ENCODE data around the gene CTSS.
"Not testable (repeated sequence)": the region's sequence is repeated elsewhere in the genome, so short reads cannot be mapped to it uniquely, and the experiment has no call there.

Gene CTSS

DNA sequence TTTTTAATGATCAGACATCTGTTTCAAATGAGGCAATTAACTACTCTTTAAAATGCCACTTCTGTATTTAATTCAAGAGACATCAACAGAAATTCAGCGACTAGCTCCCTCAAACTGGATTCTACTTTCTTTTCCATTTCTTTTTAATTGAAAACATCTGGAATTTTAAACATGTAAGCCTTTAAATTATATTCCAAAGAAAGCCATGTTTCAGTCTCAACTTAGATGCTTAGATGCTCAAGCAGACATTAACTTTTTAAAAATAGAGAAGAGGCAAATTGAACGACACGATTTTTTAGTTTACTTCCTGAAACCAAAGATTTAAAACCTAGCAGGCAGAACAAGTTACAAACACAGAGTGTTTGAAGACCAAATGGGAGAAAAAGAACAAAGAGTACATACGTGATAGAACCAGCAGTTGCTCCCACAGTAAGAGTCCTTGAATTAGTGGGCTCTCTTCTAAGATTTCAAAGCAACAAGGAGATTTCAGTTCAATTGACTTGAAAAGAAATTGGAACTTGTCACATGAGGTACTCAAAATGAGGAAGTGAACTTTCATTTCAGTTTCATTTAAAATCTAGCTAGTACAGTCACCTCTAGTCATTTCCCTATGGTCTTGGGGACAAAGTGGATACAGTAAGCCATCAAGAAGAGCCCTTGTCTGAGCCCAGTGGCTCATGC lies at the start of gene CTSS:
Gene CTSS (minus strand): TSS at position 483 of the 681 bp plus-strand sequence. CDS start 1,015 bp downstream, outside the sequence.
- DNase-seq (ENCODE audit: low read depth, low spot score): no peak

DNA sequence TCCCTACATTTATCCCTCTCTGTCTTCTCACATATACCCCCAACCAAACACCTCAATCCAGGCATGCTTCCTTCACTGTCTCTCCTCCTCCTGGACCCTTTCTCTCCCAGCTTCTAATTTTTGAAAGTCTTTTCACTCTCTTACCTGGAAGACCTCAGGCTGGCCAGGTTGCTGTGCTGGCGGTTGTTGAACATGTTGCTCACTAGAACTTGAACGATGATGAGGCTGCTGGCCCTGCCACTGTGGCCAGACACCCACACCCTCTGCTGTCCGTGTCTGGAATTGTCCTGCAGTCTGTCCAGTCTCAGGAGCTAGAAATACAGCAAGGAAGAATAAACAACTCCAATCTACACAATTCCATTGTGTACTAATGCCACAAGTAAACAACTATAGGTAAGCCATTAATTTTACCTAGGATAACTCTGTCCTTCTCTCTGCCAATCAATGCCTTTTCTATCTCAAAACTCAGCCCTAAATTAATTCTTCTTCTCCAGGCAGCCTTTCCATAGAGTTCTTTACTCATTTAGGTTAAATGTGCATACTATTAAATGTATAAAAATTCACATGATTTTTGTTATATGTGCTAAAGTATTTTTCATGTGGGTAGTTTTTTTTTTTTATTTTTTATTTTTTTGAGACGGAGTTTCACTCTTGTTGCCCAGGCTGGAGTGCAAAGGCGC lies 47.6 kb upstream of the CTSS start:
- no peak for DNase-seq (ENCODE audit: low read depth, low spot score)

DNA sequence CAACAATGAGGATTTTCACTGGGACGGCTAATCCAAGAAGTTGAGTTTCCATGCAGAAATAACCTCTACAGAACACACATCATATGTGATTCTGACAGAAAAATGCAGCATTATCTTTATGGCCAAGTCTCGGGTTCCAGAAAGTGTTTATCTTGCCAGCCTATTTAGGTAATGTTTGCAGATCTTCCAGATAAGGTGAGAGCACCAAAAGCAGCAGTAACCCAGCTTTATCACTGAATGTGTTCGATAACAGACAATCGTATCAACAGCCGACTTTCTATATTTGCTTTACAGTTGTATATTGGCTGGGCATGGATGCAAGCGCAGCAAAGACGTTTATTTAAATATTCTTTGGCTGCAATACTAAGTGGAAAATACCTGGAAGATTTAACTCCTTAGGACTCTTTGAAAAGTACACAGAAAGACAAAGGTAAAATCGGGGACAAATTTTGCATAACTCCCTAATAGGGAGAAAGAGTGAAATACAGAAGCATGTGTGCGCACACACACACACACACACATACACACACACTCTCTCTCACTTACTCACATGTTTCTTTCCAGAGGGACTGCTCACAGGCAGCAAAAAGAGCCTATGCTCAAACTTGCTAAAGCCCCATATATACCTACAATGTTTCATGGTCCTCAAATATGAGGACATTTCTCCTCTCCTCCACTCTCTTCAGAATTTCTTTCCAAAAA lies 45.5 kb upstream of the CTSS start:
- no peak for DNase-seq (ENCODE audit: low read depth, low spot score)

DNA sequence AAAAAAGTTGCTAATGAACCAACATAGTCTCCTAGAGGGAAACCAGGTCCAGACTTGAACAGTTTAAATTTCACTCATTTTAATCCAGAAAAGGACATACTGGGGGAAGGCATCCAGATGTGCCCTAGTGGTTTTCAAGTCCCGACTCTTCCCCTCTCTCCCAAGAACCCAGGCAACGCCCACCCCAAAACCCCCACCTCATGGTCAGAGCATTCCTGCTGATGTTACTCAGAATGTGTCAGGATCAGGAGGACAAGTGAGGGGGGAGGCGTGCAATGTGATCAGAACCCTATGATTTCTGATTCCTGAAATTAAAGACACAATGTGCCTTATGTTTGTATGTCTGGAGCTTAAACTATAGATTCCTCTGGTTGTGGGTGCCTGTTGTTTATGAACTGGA lies 44.1 kb upstream of the CTSS start:
- DNase-seq (ENCODE audit: low read depth, low spot score): no peak

DNA sequence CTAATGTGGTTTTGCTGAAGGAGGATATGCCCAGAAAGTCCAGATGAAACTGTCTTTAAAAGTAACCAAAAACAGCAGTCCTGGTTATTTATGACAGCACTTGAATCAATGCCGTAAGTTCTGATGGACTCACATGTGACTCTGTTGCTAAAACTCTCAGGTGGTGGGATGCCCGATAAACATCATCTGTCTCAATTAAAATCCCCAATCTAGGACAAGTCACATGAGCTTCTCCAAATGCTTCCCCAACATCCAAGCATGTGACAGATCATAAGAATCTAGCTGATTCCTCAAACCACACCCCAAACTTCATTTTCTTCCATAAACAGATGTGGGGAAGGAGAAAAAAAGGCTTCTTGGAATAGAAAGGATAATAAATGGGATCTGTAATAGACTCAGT lies 43.3 kb upstream of the CTSS start:
- no peak for DNase-seq (ENCODE audit: low read depth, low spot score)

DNA sequence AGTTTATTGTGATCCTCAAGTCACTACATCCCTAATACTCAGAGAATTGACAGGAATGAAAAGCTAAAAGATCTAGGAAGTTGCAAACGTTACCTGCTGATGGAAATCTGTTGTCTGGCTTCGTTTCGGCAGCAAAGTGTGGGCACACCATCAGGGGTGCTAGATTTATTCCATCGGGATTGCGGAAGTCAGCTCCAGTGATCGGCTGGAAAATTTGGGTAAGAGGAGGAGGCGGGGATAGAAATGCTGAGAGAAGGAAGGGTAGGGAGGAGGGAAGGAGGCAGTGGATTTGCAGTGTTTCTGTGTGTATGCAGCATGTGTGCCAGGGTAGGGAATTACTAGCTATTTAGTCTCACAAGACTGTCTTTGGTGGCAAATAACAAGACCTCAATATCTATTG lies 42.5 kb upstream of the CTSS start, which contains the start of gene CTSK:
Gene CTSK (minus strand): TSS at position 140 of the 400 bp plus-strand sequence. CDS start 1,455 bp downstream, outside the sequence.
- no peak for DNase-seq (ENCODE audit: low read depth, low spot score)

DNA sequence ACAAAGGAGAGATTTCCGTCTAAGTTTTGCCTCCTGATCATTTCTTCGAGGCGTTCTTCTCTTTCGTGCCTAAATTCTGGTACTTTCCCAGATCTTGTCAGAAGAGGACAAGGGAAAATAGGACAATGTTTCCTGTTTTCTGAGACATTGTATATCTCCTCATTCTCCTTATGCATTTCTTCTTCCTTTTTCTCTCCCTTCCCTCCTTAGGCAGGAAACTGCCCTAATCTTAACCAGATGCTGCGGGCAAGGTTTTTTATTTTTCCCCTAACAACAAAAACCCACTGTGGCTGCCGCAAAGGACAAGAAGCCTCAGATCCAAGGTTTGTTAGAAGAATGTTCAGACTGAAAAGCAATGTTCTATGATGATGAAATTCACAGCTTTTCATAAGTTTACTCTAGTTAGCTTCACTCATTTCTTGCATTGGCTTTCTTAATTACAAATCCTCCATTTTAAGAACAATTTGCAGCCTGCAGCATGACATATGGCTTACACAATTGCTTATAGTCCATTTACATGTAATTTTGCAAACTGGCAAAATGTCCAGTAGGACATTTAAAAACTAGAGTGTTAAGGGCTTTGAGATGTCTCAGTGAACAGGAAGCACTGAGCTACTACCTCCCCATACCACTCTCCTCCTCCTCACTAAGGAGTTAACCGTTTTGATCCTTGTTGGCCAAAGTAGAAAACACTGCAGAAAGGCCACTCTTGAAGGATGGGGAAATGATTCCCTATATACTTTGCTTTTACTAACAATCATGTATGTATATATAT lies 41.9 kb upstream of the CTSS start:
- DNase-seq (ENCODE audit: low read depth, low spot score): no peak

DNA sequence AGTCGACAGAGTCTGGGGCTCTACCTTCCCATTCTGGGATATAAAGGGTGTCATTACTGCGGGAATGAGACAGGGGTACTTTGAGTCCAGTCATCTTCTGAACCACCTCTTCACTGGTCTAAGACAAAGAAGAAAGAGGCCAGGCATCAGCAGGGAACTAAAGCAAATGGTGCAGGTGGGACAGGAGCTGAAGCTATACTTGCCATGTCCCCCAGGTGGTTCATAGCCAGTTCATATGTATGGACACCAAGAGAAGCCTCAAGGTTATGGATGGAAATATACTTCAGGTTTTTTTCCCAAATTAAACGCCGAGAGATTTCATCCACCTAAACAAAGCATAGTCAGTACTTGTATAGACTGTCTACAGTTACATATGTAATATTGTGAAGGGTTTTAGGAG lies 40.3 kb upstream of the CTSS start:
- DNase-seq (ENCODE audit: low read depth, low spot score): no peak

DNA sequence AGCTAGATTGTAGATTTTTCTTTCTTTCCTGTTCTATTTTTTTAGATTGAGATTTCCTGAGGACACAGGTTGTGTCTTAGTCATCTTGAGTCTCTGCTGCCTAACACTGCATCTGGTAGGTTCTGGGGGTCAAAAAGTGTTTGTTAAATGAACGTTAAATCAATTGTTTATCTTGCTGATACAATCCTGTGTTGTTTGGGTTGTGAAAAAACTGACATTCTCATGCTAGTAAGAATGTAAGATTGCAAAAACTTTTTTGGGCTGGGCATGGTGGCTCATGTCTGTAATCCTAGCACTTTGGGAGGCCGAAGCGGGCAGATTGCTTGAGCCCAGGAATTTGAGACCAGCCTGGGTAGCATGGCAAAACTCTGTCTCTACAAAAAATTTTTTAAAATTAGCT lies 39.1 kb upstream of the CTSS start:
- DNase-seq (ENCODE audit: low read depth, low spot score): no peak

DNA sequence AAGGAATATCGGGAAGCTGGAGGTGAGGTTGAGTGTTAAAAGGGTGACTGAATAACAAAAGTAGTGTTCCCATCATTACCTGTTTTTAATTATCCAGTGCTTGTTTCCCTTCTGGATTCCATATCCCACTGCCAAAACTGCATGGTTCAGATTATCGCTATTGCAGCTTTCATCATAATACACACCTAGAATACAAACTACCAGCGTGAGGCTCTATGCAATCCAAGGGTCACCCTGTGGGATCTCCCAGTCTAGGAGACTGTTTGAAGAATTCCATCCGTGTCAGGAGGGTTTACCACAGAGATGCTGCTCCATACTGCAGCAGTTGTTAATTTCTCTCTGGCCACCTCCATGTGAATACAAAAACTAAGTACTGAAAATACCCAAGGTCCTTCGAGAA lies 33.5 kb upstream of the CTSS start:
- DNase-seq (ENCODE audit: low read depth, low spot score): no peak

DNA sequence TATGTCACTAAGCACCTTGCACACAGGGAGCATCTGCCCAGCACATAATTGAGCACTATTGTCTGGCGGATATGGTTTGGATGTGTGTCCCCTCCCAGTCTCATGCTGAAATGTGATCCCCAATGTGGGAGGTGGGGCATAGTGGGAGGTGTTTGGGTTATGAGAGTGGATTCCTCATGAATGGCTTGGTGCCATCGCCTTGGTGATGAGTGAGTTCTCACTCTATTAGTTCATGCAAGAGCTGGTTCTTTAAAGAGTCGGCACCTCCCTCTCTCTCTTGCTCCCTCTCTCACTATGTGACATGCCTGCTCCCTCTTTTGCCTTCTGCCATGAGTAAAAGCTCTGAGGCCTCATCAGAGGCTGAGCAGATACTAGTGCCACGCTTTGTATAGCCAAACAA lies 32.9 kb upstream of the CTSS start:
- no peak for DNase-seq (ENCODE audit: low read depth, low spot score)

DNA sequence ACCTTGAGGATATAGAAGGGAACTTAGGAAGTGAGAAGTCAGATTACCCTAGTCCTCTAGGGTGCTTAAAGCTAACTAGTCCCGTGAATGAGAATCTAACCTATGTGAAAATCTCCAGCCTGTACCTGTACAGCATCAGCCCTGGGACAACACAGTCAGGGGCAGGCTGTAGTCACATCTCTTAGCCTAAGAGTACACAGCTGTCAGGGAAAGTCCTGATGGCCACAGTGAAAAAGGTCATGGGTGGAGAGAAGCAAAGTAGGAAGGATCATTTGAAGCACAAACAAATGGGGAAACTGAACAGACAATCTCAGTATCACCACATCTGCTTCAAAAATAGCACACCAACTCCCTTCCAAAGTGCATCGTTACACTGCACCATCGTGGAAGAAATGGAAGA lies 30.8 kb upstream of the CTSS start:
- no peak for DNase-seq (ENCODE audit: low read depth, low spot score)

DNA sequence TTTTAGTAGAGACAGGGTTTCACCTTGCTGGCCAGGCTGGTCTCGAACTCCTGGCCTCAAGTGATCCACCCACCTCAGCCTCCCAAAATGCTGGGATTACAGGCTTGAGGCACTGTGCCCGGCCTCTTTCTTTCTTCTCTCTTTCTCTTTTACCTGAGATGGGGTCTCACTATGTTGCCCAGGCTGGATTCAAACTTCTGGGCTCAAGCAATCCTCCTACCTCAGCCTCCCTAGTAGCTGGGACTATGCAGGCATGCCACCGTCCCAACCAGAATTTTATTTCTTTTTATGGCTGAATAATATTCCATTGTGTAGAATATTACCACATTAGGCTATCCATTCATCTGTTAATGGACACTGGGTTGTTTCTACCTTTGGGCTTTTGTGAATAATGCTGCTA lies 28.2 kb upstream of the CTSS start:
- not testable (repeated sequence) for DNase-seq (ENCODE audit: low read depth, low spot score)

DNA sequence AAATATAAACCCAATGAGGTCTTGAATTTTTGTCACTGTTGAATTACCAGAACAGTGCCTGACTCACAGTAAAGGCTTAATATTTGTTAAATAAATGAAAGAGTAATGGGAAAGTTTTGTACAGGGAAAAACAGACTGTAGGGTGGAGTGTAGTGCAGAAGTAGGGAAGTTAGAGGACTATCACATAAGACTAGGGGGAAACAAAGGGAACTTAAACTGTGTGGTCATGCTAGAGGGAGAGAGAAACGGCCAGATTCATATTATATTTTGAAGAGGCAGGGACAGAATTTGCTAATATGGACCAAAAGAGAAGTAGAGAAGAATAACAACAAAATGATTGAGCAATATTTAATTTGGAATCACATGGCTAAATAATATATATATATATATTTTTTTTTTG lies 27.6 kb upstream of the CTSS start:
- DNase-seq (ENCODE audit: low read depth, low spot score): no peak

DNA sequence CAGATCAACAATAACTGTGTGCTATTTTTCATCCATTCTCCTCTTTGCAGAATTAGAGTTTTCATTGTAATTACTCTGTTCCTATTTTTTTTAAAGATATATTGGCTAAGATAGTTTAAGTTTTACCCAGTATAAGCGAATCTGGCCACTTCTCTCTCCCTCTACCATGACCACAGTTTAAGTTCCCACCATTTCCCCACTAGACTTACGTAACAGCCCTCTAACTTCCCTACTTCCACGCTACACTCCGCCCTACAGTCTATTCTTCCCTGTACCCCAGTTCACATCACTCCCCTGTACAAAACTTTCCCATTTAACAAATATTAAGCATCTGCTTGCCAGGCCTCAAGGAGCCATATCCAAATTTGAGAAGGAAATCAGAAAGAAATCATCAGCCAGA lies 26.0 kb upstream of the CTSS start:
- DNase-seq (ENCODE audit: low read depth, low spot score): no peak

DNA sequence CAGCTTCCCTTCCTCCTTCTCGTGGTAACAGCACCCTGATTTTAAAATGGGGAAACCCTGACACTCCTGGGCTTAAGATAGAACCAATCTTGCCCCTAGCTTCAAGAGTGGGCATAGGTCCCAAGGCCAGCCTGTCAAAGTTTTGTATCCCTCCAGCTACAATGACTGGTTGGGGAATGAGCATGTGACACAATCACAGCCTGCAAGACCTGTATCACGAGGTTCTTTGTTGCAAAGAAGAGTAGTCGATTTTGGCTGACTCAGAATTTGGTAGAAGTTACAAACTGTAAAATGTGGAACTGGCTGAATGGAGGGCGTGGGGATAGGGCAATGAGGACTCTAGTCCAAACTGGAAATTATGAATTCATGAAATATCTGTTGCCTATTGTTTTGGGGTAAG lies 23.8 kb upstream of the CTSS start:
- no peak for DNase-seq (ENCODE audit: low read depth, low spot score)

DNA sequence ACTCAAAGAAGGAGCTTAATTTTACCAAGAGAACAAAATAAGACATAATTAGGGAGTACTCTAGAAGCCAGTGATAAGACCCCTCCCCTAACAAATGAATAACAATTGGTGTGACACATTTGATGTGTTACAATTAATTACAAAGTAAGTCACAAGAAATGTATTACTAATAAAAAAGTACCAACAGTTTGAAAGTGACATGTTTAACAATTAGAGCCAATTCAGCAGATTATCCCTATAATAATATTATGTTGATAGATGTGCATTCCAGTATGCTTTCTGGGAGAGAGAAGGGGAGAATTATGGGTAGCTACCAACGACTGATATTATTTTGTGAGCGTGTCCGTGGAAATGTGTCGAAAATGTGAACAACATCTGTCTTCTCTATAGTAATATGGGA lies 23.4 kb upstream of the CTSS start:
- DNase-seq (ENCODE audit: low read depth, low spot score): no peak

DNA sequence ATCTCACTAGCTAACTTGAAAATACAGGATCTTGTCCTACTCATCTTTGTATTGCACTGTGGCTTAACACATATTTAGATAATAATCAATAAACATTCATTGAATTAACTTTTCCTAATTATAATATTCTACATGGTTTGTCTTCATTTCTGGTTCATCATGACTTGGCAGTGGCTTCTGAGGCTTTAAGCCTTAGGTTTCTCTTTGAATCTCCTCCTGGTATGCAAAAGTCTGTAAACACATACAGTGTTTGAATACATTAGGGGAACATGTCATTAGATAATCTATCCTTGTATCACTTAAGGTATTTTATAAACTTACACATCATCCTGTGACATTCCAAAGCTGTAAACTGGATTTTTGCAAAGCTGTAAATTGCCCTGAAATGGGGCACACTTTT lies 21.9 kb upstream of the CTSS start:
- DNase-seq (ENCODE audit: low read depth, low spot score): no peak

DNA sequence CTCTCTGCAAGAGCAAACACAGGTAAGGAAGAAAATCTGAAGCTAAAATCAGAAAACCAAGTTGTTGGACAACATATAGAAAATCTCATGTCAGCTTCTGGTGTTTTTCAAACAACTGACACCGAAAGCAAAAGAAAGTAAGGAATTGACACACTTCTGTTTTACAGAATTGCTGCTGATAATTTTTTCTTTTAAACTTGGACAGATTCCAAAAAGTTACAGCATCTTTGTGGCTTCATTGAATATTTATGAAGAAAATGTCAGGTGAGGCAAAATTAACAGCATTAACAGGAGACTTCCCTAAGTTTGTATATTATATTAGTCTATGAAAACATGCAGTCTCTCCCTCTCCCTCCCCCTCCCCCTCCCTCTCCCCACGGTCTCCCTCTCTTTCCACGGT lies 14.9 kb upstream of the CTSS start:
- no peak for DNase-seq (ENCODE audit: low read depth, low spot score)

DNA sequence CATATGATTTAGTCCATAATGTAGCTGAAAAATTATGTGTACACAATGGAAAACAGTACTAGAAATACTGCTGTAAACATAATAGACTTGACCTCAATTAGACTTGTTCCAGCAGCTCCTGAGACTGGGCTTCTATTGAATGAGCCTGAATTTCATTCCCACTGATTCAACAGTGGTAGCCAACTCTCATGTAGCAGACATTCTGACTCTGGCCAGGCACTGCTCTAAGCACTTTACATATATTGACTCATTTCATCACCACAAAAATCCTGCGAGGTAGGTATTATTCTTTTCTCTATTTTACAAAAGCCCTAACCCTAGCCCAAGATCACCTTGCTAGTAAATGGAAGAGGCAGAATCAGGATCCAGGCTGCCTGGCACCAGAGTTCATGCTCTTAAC lies 12.8 kb upstream of the CTSS start:
- DNase-seq (ENCODE audit: low read depth, low spot score): no peak

DNA sequence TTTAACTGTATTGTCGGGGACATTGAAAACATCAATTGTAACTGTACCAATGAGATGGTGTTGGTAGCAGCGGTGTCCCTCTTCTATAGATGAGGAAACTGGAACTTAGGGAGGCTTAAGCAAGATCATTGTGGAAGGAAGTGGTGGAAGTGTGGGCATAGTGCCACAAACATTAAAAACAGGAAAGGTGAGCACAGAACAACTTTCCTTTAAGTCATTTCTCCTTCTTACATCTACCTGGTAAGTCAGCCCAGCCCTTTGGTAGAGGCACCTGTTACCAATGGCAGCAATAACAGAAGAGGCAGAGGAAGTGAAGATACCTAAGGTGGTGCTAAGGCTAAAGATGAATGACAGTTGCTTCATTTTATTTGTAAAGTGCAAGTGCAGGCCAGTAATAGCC lies 12.0 kb upstream of the CTSS start:
- DNase-seq (ENCODE audit: low read depth, low spot score): no peak

DNA sequence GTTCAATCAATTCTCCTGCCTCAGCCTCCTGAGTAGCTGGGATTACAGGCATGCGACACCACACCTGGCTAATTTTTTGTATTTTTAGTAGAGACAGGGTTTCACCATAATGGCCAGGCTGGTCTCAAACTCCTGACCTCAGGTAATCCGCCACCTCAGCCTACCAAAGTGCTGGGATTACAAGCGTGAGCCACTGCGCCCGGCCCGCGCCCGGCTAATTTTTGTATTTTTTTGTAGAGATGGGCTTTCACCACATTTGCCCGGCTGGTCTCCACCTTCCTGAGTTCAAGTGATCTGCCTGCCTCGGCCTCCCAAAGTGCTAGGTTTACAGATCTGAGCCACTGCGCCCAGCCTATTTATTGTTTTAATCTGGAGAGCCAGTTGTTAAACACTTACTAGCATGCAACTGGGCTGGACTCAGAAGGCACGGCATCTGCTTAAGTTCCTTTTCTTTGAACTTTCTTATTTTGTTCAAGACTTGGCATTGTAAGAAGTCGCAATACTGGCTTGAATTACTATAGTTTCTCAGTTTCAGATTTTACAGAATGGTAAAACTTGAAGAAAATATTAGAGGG lies 10.4 kb upstream of the CTSS start:
- DNase-seq (ENCODE audit: low read depth, low spot score): not testable (repeated sequence)

Data from activated naive CD8-positive, alpha-beta T cell treated with anti-CD3 and anti-CD28 coated beads, Interleukin-2, amount 50 U/mL, for 16 hours (primary cell).